GM12878 (cell line): Measurements from ENCODE around the gene CCNY.

Source experiments
- CTCF ChIP-seq, 3 experiments: IDR thresholded peaks in 2 of 3; conservative IDR thresholded peaks in 1 of 3; 2 replicates each; pipeline ENCODE4 v1.5.1; 2011; ENCODE audit warnings: low read depth in 3 of 3, low read length in 3 of 3, mild to moderate bottlenecking in 3 of 3, control low read depth in 2 of 3, moderate library complexity in 2 of 3, inconsistent platforms in 1 of 3, mixed read lengths in 1 of 3; ENCODE audit not compliant: control insufficient read depth in 2 of 3, insufficient read depth in 1 of 3; ENCODE audit errors: extremely low read depth in 1 of 3
- EZH2 ChIP-seq: IDR thresholded peaks from 2 replicates; pipeline ENCODE4 v1.6.1; 2012; ENCODE audit warnings: low read depth, mild to moderate bottlenecking, control low read depth, inconsistent platforms, low read length, borderline replicate concordance; ENCODE audit not compliant: control insufficient read depth
- HCFC1 ChIP-seq: fragments of 150-350 bp; IDR thresholded peaks from 2 replicates; pipeline ENCODE4 v1.6.1; 2014; ENCODE audit warnings: low read length
- RCOR1 ChIP-seq: conservative IDR thresholded peaks from 2 replicates; pipeline ENCODE4 v1.6.1; 2012; ENCODE audit warnings: low read depth, low read length, improper control_type of control experiment
- SMARCA5 ChIP-seq: fragments of 450-650 bp; IDR thresholded peaks from 2 replicates; pipeline ENCODE4 v1.6.1; 2017; ENCODE audit warnings: mild to moderate bottlenecking
- USF2 ChIP-seq: IDR thresholded peaks from 2 replicates; pipeline ENCODE4 v1.6.1; 2011; ENCODE audit warnings: low read depth, low read length, improper control_type of control experiment, borderline replicate concordance
- ZBTB11 ChIP-seq: fragments of 450-650 bp; formaldehyde crosslinking; IDR thresholded peaks from 2 replicates; pipeline ENCODE4 v1.5.0; 2022; ENCODE audit warnings: mild to moderate bottlenecking, missing genetic modification characterization
- TF ChIP-seq, protein P1 (sequence below): IDR thresholded peaks from 2 replicates; pipeline ENCODE4 v1.6.1; 2011; ENCODE audit warnings: low read depth, mild to moderate bottlenecking, low read length, moderate library complexity, borderline replicate concordance; ENCODE audit errors: extremely low read depth

DNA sequence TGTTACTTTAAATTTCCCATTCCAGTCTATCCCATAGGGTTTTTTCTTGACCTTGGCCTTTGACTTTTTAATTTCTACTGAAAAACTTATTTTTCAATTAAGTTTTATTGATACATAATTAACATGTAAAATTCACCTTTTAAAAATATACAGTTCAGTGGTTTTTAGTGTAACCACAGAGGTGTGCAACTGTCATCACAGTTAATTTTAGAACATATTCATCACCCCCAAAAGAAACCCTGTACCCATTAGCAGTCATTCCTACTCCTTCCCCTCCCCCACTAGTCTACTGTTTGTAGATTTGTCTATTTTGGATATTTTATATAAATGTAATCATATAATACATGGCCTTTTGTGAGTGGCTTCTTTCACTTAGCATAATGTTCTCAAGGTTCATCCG is 172.3 kb downstream of the CCNY start:
- TF ChIP-seq USF2: no peak
- no peak for TF ChIP-seq CTCF (IDR thresholded peaks at IDR 0.05 in 2 of 3, conservative IDR thresholded peaks at IDR 0.05 in 1 of 3; ENCODE audit: control insufficient read depth in 2 of 3, extremely low read depth in 1 of 3, insufficient read depth in 1 of 3, low read depth in 3 of 3, low read length in 3 of 3)
- TF ChIP-seq, protein P1, sequence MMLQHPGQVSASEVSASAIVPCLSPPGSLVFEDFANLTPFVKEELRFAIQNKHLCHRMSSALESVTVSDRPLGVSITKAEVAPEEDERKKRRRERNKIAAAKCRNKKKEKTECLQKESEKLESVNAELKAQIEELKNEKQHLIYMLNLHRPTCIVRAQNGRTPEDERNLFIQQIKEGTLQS: no peak
- no peak for TF ChIP-seq ZBTB11 (CRISPR knock-in tag)
- no peak for TF ChIP-seq HCFC1
- no peak for TF ChIP-seq RCOR1
- no peak for TF ChIP-seq SMARCA5
- no peak for TF ChIP-seq EZH2
